HT1080 (cell line): ENCODE measurements around the gene GRK5. TPM values are rescaled to one million over a fixed set of nuclear protein-coding genes. Genes with fewer than 3 reads are reported as not detected.
"Not testable (repeated sequence)": the region's sequence is repeated elsewhere in the genome, so short reads cannot be mapped to it uniquely, and the experiment has no call there.

Experiments used
- DNase-seq: peaks from one replicate; pipeline ENCODE4 v3.0.0-alpha.2; 2015; ENCODE audit warnings: low read depth
- total RNA-seq: library from RNA; depleted of rRNA; stranded (reverse); fragments of >200 nt; shearing (Covaris generic); gene quantifications from 2 replicates; pipeline ENCODE4 v1.2.3, GENCODE V29; 2014

GRK5 gene
- total RNA-seq, 1 experiment from 2014 or later = 11.4 TPM

DNA sequence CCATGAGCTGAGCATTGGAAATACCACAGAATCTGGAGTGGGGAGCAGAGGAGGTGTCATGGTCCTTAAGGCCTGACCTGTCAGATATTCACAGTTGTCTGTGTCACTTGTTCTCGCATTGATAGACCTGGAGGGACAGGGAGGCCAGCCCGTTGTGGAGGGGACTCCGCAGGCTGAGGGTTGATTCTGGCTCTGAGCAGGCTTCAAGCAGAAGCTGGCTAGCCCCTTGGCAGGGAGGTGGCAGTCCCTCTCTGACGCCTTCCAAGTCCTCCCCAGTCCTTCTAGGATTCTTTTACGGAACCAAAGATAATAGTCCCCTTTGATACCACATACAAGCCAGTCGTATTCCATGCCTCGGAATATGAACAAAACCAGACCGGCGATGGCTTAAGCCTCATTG, 65.4 kb downstream of the GRK5 start:
- DNase-seq = no peak

- DNase-seq = no peak
These were observed 66.0 kb downstream of the GRK5 start for GRCh38 chr10:119273413-119273812.

- DNase-seq = no peak
These were observed 67.2 kb downstream of the GRK5 start for GRCh38 chr10:119274519-119275045.

DNA sequence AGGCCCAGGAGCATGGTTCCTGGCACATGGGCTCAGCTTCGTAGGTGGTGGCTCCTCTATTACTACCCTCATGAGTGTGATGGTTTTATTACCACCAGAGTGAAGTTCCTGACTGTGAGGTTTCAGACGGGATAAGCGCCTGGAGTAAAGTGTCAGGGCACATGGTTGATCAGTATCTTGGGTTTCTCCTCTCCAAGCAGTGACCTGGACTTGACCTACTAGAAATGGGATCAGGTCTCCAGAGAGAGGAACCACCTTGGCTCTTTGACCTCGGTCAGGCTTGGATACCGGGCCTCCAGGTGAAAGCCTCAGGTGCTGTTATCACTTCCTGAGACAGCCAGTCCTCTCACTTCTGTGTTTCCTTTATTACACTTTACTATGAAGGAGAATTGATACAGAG, 67.7 kb downstream of the GRK5 start:
- no peak for DNase-seq

GRCh38 chr10:119276194-119276593, 68.8 kb downstream of the GRK5 start:
- not testable (repeated sequence) for DNase-seq

GRCh38 chr10:119278126-119278709, 70.8 kb downstream of the GRK5 start:
- no peak for DNase-seq

- no peak for DNase-seq
These were observed 72.1 kb downstream of the GRK5 start for GRCh38 chr10:119279441-119279840.

DNA sequence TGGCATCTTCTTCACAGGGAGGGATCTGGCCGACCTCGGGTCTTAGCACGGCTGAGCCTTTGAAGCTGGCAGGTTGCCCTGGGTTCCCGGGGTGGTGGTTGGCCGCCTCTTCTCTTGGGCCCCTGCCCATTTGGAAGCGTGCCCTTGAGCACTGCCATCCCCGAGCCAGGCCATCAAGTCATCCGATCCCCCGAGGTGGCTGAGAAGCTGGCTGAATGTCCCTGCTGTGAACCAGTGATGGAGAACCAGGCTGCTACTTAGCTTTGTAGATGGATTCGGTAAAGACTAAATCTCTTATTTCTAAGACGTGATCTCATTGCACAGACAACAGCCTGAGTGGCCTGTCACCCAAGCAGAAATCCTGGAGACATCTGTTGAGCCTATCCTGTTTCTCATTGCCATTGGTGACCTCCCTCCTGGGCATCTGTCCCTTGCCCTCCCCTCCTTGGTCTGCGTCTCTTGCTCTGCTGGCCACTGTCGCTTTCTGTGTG, 74.3 kb downstream of the GRK5 start:
- DNase-seq = no peak

- DNase-seq = no peak
These were observed 75.1 kb downstream of the GRK5 start for GRCh38 chr10:119282446-119282845.

GRCh38 chr10:119283387-119283786, 76.0 kb downstream of the GRK5 start:
- no peak for DNase-seq

GRCh38 chr10:119283818-119284217, 76.4 kb downstream of the GRK5 start:
- no peak for DNase-seq

- no peak for DNase-seq
These were observed 77.3 kb downstream of the GRK5 start for GRCh38 chr10:119284679-119285096.

GRCh38 chr10:119285495-119286267, 78.3 kb downstream of the GRK5 start:
- no peak for DNase-seq

DNA sequence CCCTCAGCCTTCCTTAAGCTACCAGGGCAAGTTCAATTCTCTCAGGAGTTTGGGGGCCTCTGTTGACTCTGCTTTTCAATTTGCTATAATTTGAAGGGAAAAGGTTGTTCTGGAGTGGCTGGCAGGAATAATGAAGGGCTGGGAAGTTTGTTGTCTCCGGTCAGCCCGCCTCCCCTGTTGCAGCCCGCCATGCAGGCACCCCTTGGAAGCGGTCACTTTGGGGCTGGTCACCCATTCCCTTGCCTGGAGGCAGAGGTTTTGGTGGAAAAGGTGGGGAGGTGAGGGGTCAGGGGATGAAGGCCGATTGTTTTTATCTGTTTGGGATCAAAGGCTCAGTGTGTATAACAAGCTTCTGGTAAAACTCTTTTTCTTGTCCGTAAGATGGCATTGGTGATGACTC, 79.1 kb downstream of the GRK5 start:
- DNase-seq = no peak

DNA sequence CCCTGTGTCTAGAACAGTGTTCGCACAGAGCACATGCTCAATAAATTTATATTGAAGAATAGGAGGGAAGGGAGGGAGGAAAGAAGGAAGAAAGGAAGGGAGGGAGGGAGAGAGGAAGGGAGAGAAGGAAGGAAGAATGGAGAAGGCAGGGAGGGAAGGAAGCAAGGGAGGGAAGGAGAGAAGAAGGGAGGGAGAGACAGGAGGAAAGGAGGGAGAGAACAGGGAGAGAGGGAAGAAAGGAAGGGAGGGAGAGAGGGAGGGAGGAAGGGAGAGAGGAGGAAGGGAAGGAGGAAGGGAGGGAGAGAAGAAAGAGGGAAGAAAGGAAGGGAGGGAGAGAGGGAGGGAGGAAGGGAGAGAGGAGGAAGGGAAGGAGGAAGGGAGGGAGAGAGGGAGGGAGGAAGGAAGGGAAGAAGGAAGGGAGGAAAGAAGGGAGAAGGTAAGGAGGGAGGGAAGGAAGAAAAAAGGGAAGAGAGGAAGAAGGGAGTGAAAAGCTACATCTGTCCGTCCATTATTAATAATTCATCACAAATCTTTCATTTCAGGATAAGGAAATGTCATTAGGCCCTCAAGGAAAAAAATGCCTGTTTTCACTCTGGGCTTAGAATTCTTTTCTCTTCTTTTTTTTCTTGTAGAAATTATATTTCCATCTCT, 79.7 kb downstream of the GRK5 start:
- no peak for DNase-seq

- no peak for DNase-seq
These were observed 81.2 kb downstream of the GRK5 start for GRCh38 chr10:119288574-119289001.

DNA sequence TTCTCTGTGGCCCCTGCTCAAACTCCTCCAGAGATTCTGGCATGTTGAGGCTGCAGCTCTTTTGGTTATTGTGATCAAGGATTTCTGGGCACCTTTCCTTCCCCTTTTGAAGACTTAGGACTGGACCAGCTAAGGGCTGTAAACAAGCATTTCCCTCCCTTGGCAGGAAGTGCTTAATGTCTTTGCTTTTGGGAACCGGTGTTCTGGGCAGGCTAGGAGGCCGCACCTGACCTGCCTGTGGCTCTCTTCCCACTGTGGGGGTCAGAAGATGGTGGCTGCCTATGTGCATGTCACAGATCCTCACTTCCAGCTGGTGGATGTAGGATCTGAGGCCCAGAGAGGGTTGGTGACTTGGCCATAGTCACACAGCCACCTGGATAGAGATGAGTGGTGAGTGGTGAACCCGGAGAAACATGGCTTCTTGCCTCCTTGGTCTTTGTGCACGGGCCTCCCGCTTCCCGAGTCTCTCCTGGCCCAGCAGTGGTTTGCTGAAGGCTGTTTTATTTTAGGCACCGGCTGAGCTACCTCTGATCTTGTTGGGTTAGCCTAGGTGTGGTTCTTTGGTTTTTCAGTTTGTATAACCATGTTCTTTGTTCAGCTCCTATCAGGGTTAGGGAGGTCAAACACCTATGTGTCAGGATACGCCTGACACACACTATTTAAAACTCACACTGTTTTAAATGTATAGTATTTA, 82.0 kb downstream of the GRK5 start:
- no peak for DNase-seq

- DNase-seq = peak; percentile 30
These were observed 83.1 kb downstream of the GRK5 start for GRCh38 chr10:119290301-119291048.

DNA sequence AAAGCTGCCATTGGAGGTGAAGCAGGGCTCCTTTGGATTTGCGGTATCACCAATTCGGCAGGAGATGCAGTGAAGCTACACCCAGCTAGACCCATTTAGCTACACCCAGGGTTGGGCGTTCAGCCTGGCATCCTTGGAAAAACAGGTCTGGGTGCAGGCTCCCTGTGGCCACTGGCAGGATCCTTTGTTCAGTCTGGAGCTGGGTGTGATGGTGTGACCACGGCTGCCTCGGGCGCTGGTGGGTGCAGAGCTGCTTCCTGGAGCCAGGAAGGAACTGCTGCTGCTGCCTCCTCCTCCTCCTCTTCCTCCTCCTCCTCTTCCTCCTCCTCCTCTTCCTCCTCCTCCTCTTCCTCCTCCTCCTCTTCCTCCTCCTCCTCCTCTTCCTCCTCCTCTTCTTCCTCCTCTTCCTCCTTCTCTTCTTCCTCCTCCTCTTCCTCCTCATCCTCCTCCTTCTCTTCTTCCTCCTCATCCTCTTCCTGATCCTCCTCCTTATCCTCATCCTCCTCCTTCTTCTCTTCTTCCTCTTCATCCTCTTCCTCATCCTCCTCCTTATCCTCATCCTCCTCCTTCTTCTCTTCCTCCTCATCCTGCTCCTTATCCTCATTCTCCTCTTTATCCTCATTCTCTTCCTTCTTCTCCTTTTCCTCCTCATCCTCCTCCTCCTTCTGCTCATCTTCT, 84.0 kb downstream of the GRK5 start:
- DNase-seq = no peak
